Measurements from ENCODE around the gene TTLL12.

DNA sequence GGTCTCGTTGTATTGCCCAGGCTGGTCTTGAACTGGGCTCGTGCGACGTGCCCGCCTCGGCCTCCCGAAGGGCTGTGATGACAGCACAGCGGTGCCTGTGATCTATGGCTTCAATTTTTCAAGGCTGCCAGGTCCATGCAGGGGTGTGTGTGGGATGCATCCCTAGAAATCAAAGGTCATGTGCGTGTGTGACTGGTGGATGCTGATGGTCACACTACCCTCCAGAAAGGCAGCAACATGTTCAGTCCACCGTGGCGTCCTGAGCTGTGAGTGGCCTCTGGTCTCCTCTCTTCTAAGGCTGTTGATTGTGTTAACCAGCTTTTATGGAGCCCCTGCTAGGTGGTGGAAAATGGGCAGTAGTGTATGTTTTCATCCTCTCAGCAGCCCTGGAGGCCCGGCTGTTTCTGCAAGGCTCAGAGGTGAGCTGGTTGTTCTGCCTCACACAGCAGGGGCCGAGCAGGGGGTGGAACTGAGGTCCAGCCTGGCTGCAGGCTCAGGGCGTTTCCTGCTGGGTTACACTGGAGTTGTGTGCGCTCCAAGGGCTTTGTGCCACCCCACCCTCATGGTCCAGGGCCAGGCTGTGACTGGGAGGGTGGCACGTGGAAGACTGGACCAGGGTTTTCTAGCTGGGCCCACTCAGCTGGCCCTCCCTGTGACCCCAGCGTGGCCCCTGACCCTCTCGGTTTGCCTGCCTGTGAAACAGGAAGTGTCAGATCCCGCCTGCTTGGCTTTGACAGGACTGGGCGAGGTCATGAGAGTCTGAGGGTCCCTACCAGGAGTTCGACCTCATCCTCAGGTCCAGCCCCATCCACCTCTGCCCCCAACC lies 68.7 kb downstream of the TTLL12 start:
- TF ChIP-seq CTCF (conservative IDR thresholded peaks at IDR 0.05): no peak
- no peak for TF ChIP-seq EZH2 (IDR thresholded peaks at IDR 0.05; ENCODE audit: low read depth)
